Choroid plexus epithelial cell (primary cell): ENCODE results near the gene SLC22A3.
A peak's percentile ranks its signal among the peaks of the same experiment; 100 is the strongest.
"Not testable (repeated sequence)": the region's sequence is repeated elsewhere in the genome, so short reads cannot be mapped to it uniquely, and the experiment has no call there.

Source experiments
- DNase-seq: peaks from one replicate; pipeline ENCODE4 v3.0.0-alpha.2; 2010; ENCODE audit warnings: low read depth
- H3K4me3 ChIP-seq: 2 replicates; pipeline ENCODE4 v1.5.1; 2011; ENCODE audit warnings: low read depth, mild to moderate bottlenecking, control low read depth, low read length, moderate library complexity
- CTCF ChIP-seq: conservative IDR thresholded peaks from 2 replicates; pipeline ENCODE4 v1.5.1; 2011; ENCODE audit warnings: low read depth, mild to moderate bottlenecking, control low read depth, inconsistent platforms, low read length, moderate library complexity

Gene SLC22A3

DNA sequence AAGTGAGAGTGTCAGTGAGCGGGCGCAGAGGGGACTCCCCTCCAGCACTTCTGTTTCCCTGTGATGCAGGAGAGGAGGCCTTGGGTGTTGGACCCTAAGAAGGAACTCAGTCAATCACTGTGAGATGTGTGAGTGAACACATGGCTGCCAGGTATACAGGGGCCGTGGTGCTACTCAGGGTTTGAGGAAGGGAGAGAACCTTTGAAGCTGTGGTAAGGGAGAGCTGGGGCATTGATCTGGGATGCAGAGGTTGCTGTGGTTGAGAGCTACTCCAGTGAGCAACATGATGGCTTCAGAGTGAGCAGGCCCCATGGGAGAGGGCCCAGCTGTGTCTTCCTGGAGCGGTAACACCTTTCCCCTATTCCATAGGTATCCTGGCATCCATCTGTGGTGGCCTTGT is 99.2 kb downstream of the SLC22A3 start:
- no peak overlapping the region for H3K4me3 ChIP-seq
- no peak for TF ChIP-seq CTCF
- no peak for DNase-seq

DNA sequence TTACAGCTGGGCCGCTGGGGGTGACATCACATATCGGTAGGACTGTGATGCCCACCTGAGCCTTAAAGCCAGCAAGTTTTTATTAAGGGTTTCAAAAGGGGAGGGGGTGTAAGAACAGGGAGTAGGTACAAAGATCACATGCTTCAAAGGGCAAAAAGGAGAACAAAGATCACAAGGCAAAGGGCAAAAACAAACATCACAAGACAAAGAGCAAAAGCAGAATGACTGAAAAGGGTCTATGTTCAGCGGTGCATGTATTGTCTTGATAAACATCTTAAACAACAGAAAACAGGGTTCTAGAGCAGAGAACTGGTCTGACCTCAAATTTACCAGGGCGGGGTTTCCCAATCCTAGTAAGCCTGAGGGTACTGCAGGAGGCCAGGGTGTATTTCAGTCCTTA is 101.6 kb downstream of the SLC22A3 start:
- H3K4me3 ChIP-seq, DNase-seq: not testable (repeated sequence)

DNA sequence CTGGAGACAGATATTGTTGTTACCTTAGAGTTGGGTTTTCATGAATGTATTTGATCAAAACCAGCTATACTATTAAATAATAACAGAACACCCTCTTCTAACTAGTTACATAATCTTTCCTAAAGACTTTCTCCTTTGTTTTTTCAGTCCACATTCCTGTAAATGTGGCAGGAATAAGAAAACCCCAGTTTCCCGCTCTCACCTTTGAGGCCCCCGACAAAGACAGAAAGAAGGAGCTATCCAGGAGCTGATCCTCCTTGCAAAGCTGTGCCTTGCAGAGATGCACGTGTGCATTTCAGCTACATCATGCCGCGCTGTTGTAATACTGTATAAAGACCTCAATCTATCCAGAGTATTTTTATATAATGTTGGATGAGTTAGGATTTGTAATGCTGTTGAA is 102.7 kb downstream of the SLC22A3 start:
- no peak for TF ChIP-seq CTCF
- H3K4me3 ChIP-seq: no peak overlapping the region
- no peak for DNase-seq

DNA sequence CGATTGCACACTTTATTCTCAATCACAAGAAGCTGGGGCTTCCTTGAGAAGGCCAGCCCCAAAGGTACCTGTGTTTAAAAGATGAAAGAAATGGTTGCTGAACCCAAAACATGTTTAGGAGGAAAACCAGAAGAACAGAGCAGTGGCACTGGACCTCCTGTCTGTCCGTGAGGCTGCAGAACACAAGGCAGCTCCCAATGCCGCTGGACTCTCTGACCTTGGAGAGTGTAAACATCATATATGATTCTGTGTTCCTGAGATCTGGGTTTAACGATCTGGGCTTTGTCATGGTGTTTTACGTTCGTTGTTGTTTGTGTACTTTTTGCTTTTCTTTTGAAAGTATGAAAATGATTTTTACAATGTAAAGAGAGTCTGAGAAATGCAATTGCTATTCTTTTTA is 106.1 kb downstream of the SLC22A3 start:
- no peak for TF ChIP-seq CTCF
- H3K4me3 ChIP-seq: no peak overlapping the region
- DNase-seq: no peak

GRCh38 chr6:160455081-160455480 is 106.9 kb downstream of the SLC22A3 start:
- DNase-seq: no peak
- H3K4me3 ChIP-seq: no peak overlapping the region
- TF ChIP-seq CTCF: no peak

GRCh38 chr6:160455541-160456213 is 107.5 kb downstream of the SLC22A3 start:
- peak; percentile 70 for DNase-seq
- H3K4me3 ChIP-seq: peak overlapping the region; percentile 48
- TF ChIP-seq CTCF: peak; percentile 99

DNA sequence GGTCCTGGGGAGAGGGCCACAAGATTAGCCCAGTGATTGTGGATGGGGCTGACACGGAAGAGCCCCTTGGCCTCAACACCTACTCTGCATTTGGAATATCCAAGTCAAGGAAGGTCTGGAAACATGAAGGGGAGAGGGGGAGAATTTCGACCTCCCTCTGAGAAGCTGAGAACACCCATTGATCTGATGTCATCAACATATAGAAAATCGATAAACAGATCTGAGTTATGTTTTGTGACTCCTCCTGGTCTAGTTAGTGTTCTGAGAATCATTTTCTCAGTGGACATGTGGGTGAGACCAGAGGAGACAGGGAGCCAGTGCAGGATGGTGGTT is 108.0 kb downstream of the SLC22A3 start:
- H3K4me3 ChIP-seq: no peak overlapping the region
- DNase-seq: no peak
- no peak for TF ChIP-seq CTCF
